Endothelial cell of umbilical vein (primary cell): ENCODE measurements around the gene PYGO2. TPM values are rescaled to one million over a fixed set of nuclear protein-coding genes. Genes with fewer than 3 reads are reported as not detected.

ENCODE experiments used
- BruUV-seq: library from RNA; stranded (reverse); fragments of 400-500 nt; replicated peaks from 2 replicates; lab custom pipeline; 2021; lab: Mats Ljungman, UMichigan
- CTCF ChIA-PET: fragments of 300-600, 350-600 bp; sonication (Branson Sonifier 250); formaldehyde crosslinking; loops from one replicate; lab custom pipeline; 2021; ENCODE audit warnings: antibody characterized with exemption, inconsistent platforms; lab: Charles Lee
- POLR2A ChIA-PET: fragments of 300-600, 350-600 bp; sonication (Branson Sonifier 250); formaldehyde crosslinking; loops from one replicate; lab custom pipeline; 2021; ENCODE audit warnings: antibody characterized with exemption, inconsistent platforms; lab: Charles Lee
- DNase-seq: peaks from one replicate; pipeline ENCODE4 v3.0.0-alpha.2; 2011; ENCODE audit warnings: low read depth, low spot score
- FAIRE-seq: peaks from 2 replicates; lab custom pipeline; 2011; peaks lifted over from hg19 to GRCh38; lab: Jason Lieb, UNC
- H2AFZ ChIP-seq: 2 replicates; pipeline ENCODE4 v1.6.0; 2012; ENCODE audit warnings: low read depth, low read length, control low read depth, inconsistent platforms
- H3K27ac ChIP-seq: 2 replicates; pipeline ENCODE4 v1.5.1; 2011; ENCODE audit warnings: low read depth, mild to moderate bottlenecking, control low read depth, low read length, moderate library complexity; ENCODE audit not compliant: insufficient read depth
- H3K27me3 ChIP-seq, 2 experiments: 2 replicates each; pipeline versions ENCODE4 v1.6.0 to v1.6.1; 2011; ENCODE audit warnings: low read length in 2 of 2, mixed read lengths in 1 of 2; ENCODE audit not compliant: control insufficient read depth in 2 of 2, insufficient read depth in 2 of 2
- H3K36me3 ChIP-seq, 2 experiments: 2 replicates in 1 of 2; 3 replicates in 1 of 2; pipeline ENCODE4 v1.5.1; 2011; ENCODE audit warnings: low read length in 2 of 2, mild to moderate bottlenecking in 1 of 2, moderate library complexity in 1 of 2; ENCODE audit not compliant: control insufficient read depth in 2 of 2, insufficient read depth in 2 of 2; ENCODE audit errors: extremely low read depth in 1 of 2
- H3K4me1 ChIP-seq: 3 replicates; pipeline ENCODE4 v1.5.1; 2011; ENCODE audit warnings: mild to moderate bottlenecking, low read length; ENCODE audit not compliant: control insufficient read depth, insufficient read depth; ENCODE audit errors: extremely low read depth
- H3K4me2 ChIP-seq: 2 replicates; pipeline ENCODE4 v1.6.1; 2011; ENCODE audit warnings: low read length, control low read depth, mixed read lengths; ENCODE audit not compliant: insufficient read depth
- H3K4me3 ChIP-seq, 3 experiments: fragments of 200-600 bp in 1 of 3; sonication (generic), shearing (Covaris generic) in 1 of 3; replicated peaks in 1 of 3; 2 replicates each; pipeline ENCODE4 v1.5.1; 2011 to 2016; ENCODE audit warnings: control low read depth in 3 of 3, low read length in 3 of 3, mild to moderate bottlenecking in 2 of 3, inconsistent platforms in 1 of 3, low read depth in 1 of 3, moderate library complexity in 1 of 3; ENCODE audit not compliant: insufficient read depth in 1 of 3
- H3K79me2 ChIP-seq: 2 replicates; pipeline ENCODE4 v1.6.0; 2012; ENCODE audit warnings: low read length, inconsistent platforms; ENCODE audit not compliant: control insufficient read depth, insufficient read depth
- H3K9ac ChIP-seq: replicated peaks from 2 replicates; pipeline ENCODE3; 2011; ENCODE audit warnings: low read length, control low read depth; ENCODE audit not compliant: insufficient read depth; ENCODE audit errors: extremely low read depth
- H3K9me1 ChIP-seq: replicated peaks from 3 replicates; pipeline ENCODE4 v1.6.0; 2011; ENCODE audit warnings: mild to moderate bottlenecking, low read length; ENCODE audit not compliant: control insufficient read depth, insufficient read depth; ENCODE audit errors: extremely low read depth
- H3K9me3 ChIP-seq: replicated peaks from 2 replicates; pipeline ENCODE4 v1.5.1; 2012; ENCODE audit warnings: low read length, inconsistent platforms; ENCODE audit not compliant: control insufficient read depth, insufficient read depth
- H4K20me1 ChIP-seq: replicated peaks from 2 replicates; pipeline ENCODE3; 2011; ENCODE audit warnings: mild to moderate bottlenecking, low read length; ENCODE audit not compliant: control insufficient read depth, insufficient read depth; ENCODE audit errors: extremely low read depth
- CTCF ChIP-seq, 2 donors: IDR thresholded peaks; 1 replicate in 1 of 2; 2 replicates in 1 of 2; pipeline ENCODE4 v1.5.1; 2011; ENCODE audit warnings: low read length in 2 of 2, mild to moderate bottlenecking in 2 of 2, moderate library complexity in 2 of 2, control low read depth in 1 of 2, inconsistent platforms in 1 of 2, low read depth in 1 of 2; ENCODE audit not compliant: insufficient read depth in 1 of 2; ENCODE audit errors: extremely low read depth in 1 of 2
- EZH2 ChIP-seq: IDR thresholded peaks from 2 replicates; pipeline ENCODE4 v1.6.1; 2012; ENCODE audit warnings: borderline replicate concordance, low read depth, mild to moderate bottlenecking, moderate library complexity, low read length, inconsistent platforms; ENCODE audit not compliant: severe bottlenecking
- FOS ChIP-seq: IDR thresholded peaks from 2 replicates; pipeline ENCODE4 v1.6.1; 2011; ENCODE audit warnings: mild to moderate bottlenecking, low read length, moderate library complexity, borderline replicate concordance; ENCODE audit not compliant: insufficient read depth
- JUN ChIP-seq: IDR thresholded peaks from 2 replicates; pipeline ENCODE4 v1.6.1; 2011; ENCODE audit warnings: borderline replicate concordance, low read depth; ENCODE audit not compliant: insufficient read length, insufficient read depth
- MAX ChIP-seq: IDR thresholded peaks from 2 replicates; pipeline ENCODE4 v1.6.1; 2011; ENCODE audit not compliant: insufficient read depth, insufficient read length
- MYC ChIP-seq: IDR thresholded peaks from one replicate; pipeline ENCODE4 v1.6.1; 2011; ENCODE audit warnings: mild to moderate bottlenecking, low read depth, low read length
- POLR2A ChIP-seq: IDR thresholded peaks from 2 replicates; pipeline ENCODE4 v1.6.1; 2012; ENCODE audit warnings: low read depth, mild to moderate bottlenecking, control low read depth, low read length
- POLR2AphosphoS5 ChIP-seq: IDR thresholded peaks from 2 replicates; pipeline ENCODE4 v1.6.1; 2012; ENCODE audit warnings: low read depth, mild to moderate bottlenecking, control low read depth, low read length, moderate library complexity; ENCODE audit not compliant: insufficient read depth
- dilution Hi-C: fragments of 300-500 bp; cut with MboI; formaldehyde crosslinking; loops from one replicate; pipeline ENCODE4 v1.15.0; 2019; ENCODE audit warnings: low sequenced_read_pairs; ENCODE audit not compliant: extremely low pct_ligation_motif_present
- intact Hi-C: fragments of 100-400 bp; cut with micrococcal nuclease; formaldehyde crosslinking; loops from one replicate; pipeline ENCODE4 v1.10.0; 2022
- polyA plus RNA-seq, 4 experiments: library from polyadenylated mRNA; depleted of rRNA in 3 of 4; stranded (reverse) in 3 of 4; unstranded in 1 of 4; fragments of >200 nt; gene quantifications; 2 replicates each; pipeline versions ENCODE4 v1.2.1 to v1.2.3, GENCODE V29; 2011 to 2012; ENCODE audit warnings: missing spikeins in 1 of 4
- total RNA-seq: library from RNA; stranded (reverse); gene quantifications from 2 replicates; pipeline ENCODE4 v1.2.3, GENCODE V29; 2021

PYGO2 gene
- total and polyA plus RNA-seq, 2 donors (not counting 3 experiments of a cell fraction or from before 2014, with no cell fraction given): 19.3 to 21.5 TPM

DNA sequence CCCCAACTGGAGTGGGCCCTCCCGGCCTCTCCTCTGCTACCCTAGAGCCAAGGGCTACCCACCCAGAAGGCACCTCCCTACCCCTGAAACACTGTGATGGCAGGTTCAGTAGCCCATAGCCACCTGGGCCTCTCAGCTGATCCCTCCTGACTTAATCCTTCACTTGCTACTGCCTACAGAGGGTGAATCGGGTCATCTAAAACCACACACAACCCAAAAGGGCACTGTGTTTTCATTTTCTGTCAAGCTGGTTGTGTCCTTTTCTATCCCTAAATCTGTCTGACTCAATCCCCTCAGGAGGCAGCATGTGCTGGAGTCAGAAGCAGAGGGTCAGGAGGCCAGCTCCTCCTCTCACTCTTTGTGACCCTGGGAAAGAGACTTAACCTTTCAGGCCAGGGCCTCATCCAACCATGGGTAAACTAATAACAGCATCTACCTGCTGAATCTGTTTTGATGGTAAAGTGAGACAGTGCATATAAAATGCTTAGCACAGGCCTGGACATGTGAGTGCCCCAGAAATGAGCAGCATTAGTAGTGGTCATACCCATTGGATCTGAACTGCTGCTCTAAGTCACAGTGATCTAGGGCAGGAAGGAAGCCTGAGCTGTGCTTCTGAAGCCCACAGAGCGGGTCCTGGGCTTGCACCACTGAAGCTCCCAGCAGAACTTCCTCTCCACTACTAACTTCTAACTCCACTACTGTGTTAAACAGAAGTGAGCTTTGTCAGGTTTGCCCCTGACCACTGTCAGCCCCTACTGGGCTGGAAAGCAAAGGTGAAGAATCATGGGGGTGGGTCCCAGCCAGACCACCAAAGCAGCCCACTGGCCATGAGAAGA is 36.0 kb downstream of the PYGO2 start:
- no TSS peak for BruUV-seq
- Histone ChIP-seq H3K4me3 (no peak overlapping the region), H3K9me1 (no peaks in the 10 kb centered on the region), H3K4me2 (no peak overlapping the region), H2AFZ (no peak overlapping the region), H3K9ac (no peak overlapping the region), H3K4me1 (no peaks in the 10 kb centered on the region), H3K27ac (no peak overlapping the region), H4K20me1 (no peaks in the 10 kb centered on the region), H3K36me3 (peaks cover 0 to 18% of the 10 kb centered on the region in 2 experiments), H3K9me3 (no peaks in the 10 kb centered on the region), H3K27me3 (no peaks in the 10 kb centered on the region), H3K79me2 (no peaks in the 10 kb centered on the region)
- FAIRE-seq (no peak), DNase-seq (no peak)
- TF ChIP-seq MAX (no peak), MYC (no peak), JUN (no peak), POLR2AphosphoS5 (no peak), EZH2 (no peak), FOS (no peak), POLR2A (no peak), CTCF (IDR thresholded peaks at IDR 0.05; ENCODE audit: extremely low read depth in 1 of 2, insufficient read depth in 1 of 2, low read depth in 1 of 2, low read length in 2 of 2) (no peak)
- intact Hi-C loops: no loop called here
- POLR2A ChIA-PET: no interaction called here
- CTCF ChIA-PET: interaction anchor here (0.9 to 1.3 kb wide), 2 partner anchors 11 to 19 kb away, joined by 3 to 4 read pairs; partner anchors contain the start of gene PMVK
- dilution Hi-C loops: no loop called here
